Stimulated activated CD8-positive, alpha-beta memory T cell treated with anti-CD3 and anti-CD28 coated beads, Interleukin-2, amount 100 ng/mL, for 48 hours (primary cell): ENCODE measurements around the gene NEO1.

Source experiments
- DNase-seq, 2 donors: peaks; one replicate each; pipeline ENCODE4 v3.0.0-alpha.2; 2020; ENCODE audit warnings: low read depth in 2 of 2

NEO1 gene

DNA sequence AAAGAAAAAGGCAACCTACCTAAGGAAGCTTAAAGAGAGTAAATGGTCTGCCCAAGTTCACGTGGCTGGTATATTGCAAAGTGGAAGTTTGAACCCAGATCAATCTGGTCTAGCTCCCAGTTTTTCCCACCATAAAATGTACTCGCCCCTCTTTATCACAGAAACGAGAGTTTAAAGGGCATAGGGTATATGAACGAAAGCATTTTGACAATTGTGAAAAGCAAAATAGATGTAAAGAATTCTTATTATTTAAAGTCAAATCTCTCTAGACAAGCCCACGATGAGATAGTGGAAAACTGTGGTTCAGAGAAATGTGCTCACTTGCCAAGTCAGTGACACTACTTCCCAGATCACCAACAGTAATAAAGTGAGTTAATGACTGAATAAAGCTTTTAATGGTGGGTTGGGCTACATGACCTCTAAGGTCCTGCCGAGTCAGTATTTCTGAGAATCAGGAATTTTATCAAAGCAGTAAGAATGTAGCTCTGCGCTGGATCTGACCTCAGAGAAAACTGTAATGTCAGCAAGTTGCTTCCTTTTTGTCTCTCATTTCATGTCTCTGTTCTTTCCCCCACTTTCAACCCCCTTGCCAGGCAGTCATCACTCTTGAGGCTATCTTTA lies 23.3 kb upstream of the NEO1 start:
- no peak for DNase-seq

DNA sequence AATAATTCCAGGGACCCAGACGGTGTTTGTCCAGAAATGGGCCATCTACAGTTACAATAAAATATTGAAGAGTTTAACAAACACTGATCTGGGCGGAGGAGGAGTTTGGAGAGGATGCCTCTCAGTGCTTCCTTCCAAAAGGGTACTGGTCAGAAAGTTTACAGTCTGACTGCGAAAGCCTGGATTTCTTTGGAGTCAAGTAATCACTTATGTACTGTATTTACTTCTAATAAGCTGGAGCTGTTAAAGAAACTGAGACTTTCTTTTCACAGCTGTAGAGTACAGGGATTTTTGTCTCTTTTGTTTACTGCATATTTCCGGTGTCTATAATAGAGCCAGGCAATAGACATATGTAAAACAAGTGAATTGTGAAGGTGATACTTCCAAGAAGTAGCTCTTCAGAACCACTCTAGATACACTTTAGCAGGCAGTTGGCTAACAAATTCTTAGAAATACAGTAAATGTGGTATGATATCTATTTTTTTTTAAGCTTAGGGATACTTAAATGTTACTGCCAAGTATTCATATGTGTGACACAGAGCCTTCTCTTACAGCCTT lies 22.1 kb upstream of the NEO1 start:
- DNase-seq = no peak

DNA sequence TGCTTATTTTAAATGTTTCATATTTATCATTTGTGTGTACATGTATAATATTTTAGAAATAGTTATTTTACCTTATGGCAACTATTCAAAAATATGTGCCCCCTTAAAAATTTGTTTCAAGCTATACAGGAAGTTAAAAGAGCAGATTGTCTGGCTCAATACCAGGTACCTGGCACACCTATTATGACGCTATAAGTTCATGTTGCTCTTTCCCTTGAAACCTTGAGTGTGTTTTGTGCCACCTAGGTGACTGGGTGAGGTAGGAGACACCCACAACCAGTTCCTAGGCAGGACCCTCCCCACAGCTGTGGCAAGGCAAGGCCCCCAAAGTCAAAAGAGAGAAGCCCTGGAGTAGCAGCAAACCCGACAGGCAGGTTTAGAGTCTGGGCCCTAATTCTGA lies 20.6 kb upstream of the NEO1 start:
- DNase-seq = no peak

DNA sequence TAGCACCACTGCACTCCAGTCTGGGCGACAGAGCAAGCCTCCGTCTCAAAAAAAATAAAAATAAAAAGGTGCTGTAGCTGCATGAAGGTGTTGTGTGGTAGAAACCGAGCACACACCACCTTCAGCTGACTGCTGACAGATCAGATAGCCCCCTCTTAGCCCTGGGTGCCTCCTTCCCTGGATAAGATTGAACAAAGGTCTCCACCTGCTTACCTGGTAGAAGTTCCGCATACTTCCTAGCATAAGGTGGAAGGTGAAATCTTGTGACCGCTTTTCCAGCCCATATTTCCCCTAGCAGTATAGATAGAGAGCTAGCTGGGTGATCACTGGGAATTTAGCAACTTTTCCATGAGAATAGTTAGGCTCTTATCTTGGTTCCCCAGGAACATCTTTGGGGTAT lies 18.7 kb upstream of the NEO1 start:
- no peak for DNase-seq

DNA sequence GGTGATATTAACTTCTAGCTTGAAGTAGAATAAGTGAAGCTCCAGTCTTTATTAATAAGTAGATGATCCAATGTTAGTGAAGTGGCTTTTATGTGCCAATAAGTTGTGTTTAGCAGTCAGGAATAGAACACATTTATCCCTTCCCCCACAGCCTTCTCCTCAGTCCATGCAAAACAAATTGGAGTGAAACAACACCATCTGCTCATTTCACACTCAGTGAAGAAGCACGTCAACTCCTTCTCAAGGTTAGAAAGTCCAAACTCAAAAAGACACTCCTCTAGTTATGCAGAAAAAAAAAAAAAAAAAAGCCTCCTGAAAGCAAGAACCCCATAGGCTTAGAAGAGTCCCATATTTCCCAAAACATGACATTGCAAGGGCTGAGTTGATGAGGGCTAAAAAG lies 18.0 kb upstream of the NEO1 start:
- no peak for DNase-seq

DNA sequence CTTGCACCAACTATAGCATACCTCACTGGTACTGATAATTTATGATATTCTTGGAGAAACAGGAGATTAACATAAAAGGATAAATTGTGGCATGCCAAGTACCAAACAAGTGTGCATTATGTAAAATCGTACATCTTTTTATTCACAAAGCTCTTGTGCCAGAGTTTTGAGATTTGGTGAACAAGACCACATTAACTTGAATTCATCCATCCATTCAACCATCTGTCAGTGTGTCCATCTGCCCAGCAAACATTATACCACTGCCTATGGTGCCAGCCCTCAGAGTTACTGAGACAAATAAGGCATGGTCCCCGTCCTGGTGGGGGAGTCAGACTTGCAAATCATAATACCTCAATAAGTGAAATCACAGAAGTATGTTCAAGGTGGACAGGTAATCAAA lies 17.0 kb upstream of the NEO1 start:
- DNase-seq = no peak

DNA sequence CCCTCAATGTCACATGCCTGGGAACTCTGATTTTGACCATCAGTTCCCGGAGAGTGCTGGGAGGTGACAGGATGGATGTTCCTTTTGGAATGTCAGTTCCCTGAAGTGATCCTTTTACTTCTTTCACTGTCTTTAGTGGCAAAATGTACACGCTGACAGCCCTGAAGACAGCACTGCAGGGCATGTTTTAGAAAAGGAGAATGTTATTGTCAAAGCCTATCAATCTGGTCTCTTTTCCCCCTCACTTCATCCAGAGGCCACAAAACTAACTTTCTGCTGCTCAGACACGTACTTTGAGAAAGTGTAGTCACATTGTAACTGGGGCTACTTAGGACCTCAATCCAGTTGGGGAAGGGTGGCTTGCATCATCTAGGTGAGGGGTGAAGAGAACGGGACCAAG lies 14.0 kb upstream of the NEO1 start:
- DNase-seq = no peak

DNA sequence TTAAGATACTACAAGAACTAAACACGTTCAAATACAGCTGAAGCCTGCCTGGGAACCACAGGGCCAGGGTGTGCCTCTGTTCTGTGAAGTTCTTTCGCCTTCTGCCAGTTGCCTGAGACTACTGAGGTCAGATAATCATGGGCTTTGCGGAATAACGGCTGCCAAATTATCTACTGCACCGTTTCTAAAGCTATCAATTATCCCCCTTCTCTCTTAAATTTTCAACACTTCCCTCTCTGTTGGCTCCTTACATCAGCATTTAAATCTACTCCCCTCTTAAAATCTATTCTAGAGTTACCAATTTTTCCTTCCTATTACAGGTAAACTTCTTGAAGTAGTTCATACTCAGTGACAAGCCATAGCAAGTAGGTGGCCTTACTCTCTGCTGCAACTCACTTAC lies 6.2 kb upstream of the NEO1 start:
- DNase-seq = no peak

DNA sequence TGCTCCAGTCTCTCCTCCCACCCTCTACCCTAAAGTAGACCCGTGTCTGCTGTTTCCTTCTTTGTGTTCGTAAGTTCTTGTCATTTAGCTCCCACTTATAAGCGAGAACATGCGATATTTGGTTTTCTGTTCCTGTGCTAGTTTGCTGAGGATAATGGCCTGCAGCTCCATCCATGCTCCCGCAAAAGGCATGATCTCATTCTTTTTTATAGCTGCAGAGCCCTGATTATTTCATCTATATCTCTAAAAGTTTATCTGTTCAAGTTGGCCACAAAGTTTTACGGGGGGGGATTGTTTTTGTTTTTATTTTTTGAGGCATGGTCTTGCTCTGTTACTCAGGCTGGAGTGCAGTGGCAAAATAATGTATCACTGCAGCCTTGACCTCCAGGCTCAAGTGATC lies 4.4 kb upstream of the NEO1 start:
- DNase-seq = no peak

DNA sequence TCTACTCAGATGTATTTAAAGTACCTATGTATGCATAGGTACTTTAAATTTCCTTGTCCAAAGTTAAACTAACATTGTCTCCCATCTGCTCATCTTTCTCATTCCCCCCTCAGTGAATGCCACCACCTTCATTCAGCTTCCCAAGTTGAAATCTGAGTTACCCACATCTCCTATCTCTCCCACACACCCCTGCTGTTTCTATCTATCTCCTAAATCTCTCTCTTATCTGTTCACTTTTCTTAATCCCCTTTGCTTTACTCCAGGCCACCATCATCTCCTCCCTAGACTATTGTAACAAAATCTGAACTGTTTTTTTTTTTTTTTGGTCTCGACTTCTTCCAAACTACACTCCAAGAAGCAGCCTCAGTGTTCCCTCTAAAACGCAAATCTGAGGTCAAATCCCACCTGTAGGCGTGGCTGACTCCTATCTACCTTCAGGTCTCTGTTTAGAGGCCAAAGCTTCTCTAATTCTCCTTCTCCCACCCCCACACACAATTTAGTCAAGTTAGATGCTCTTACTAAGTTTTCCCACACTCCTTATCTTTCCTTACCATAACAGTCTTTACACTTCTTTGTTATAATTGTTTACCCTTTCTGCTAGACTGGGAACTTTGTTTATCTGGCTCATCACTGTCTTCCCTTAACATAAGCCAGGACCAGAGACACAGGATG lies 3.5 kb upstream of the NEO1 start:
- DNase-seq = no peak

DNA sequence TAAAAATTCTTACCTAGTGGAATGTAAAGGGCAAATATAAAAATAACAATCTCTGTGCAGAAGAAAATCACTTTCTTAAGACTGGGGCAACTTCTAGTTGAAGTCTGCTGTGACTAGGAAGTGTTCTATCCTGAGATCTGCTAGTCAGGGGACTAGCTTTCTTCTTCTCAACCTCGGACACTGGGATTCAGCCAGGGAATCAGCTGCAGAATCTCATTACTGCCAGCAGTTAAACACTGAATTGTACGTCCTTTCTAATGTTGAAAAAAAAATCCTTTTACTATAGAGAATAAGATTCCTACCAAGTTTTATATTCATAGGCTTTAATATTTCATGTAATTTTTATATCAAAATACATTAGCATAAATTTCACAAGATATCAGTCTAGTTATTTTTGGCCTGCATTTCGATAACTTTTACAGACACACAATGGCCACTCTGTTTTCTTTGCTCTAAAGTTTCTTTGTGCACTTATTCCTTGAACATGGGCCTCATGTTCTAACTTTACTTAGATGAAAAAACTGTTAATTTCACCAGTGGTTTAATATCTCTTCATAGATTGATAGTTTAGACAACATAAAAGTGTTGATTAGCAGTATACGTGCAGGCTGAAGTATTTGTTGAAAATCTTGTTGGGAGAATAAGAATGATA lies 2.6 kb upstream of the NEO1 start:
- no peak for DNase-seq

DNA sequence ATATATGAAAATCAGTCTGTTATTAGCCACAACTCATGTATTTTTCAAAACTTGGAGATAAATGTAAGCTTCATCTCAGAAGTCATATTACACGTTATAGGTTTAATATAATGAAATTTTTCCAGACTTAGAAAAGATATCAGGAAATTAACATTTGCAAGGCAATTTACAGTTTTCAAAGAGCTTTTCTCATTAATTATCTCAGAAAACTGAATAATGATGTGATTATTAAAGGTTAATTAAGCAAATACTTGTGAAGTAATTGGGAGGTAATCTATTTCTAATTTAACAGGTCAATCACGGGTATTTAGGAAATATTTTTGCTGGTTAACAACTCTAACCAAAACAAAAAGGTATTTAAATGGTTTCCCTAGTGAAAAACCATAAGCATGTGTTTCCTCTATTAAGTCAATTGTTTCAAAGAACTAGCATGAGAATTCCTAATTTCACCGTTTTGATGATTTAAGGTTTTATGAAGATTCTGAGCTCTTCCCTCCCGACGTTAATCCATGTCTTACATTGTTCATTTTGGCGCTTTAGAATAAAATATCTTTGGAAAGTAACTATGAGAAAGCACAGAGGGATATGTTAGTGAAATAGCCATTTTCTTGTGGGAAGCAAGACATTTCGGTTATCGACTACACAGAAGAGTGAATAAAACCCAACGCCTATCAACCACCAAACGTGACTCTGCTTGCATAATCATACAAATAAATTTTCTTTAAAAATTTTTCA lies 1.5 kb upstream of the NEO1 start:
- no peak for DNase-seq

DNA sequence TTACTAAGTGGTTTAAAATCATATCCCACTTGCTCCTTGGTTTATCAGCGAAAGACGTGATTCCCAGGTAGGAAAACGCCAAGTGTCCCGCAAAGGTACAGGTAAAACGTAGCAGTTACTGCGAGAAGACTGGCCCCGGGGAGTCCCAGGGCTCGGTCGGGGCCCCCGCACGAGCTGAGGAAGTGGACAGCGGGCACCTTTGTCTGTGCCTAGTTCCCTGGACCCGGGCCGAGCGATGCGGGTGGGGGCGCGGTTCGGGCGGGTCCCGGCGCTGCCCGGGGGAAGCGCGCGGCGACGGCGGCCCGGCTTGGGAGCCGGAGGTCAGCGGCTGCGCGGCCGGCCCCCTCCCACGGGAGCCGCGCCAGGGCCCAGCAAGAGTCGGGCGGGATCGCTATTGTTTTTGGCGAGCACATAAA lies 864 bp upstream of the NEO1 start:
- DNase-seq = no peak

DNA sequence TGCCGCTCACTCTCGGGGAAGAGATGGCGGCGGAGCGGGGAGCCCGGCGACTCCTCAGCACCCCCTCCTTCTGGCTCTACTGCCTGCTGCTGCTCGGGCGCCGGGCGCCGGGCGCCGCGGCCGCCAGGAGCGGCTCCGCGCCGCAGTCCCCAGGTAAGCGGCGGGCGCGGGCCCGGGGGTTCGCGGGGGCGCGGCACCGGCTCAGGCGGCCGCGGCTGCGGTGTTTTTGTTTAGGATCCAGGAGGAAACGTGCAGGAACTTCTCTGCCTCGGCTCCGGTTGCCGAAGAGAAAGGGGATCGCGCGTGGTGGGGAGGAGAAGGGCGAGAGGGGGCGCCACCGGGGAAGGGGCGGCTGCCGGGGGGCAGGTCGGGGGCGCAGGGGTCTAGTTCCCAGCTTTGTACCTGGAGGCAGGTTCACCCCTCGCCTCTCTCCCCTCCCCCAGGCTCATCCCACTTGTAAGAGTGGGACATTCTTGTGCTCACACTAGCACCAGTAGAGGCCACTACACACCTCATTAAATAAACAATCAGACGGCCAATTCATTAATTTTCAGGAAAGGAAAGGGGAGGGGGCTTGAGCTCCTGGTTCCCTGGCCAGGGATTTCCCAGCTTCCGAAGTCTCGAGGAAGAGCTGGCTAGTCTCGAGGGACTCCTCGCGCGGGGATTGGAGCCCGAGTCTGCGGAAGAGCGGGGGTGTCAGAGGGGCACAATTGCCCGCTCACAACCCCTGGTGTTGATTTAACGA lies 562 bp downstream of the NEO1 start:
- DNase-seq = peak in 1 of 2 donors; percentile 8

DNA sequence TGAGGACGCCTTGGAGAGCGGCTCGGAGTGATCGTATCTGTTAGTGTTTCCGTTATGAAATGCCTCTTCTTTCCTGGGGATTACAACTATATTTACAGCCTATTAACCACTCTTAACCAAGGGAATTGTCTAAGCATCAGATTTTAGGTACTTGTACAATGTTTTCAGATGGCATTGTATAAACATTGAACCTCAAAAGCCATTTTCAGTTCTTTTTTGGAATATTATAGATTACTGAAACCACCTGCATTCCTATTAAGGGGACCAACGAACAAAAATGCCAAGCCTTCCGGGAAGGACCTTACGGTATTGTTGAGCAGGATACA lies 1.1 kb downstream of the NEO1 start:
- no peak for DNase-seq

DNA sequence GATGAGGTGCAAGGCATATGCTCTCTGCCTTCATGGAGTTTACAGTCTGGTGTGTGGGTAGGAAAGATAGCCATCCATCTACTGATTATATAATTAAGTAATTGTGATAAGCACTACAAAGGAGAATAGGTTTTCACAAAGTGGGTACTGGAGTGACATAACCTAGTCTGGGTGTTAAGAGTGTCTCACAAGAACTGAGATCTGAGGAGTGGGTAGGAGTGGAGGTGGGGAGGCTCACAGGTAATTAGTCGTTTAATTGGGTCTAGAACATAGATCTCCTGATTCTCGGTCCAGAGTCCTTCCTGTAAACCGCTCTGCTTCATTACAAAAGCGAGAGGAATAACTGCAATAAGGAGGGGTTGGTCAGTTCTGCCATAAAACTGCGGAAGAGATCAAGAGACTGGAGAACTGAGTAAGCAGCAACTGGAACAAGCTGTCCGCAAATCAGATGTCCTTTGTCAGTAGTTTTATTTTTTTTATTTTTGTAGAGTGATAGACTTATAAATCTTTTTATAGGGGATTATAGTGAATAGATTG lies 2.2 kb downstream of the NEO1 start:
- no peak for DNase-seq

DNA sequence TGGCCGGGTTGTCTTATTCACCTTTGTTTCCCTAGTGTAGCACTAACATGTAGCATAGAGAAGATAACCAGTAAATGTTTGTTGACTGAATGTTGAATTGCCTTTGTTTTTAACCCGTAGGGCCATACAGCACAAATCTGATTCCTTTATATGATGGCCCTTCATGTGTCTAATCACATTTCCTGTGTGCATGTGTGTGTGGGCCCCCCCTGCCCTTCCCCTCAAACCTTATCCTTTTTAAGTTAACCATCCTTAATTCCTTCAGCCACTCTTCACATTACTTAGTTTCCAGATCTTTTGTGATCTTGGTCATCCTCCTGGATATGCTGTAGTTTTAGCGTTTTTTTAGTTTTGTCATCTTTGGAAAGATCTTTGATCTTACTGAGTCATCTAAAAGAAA lies 4.2 kb downstream of the NEO1 start:
- DNase-seq = no peak

DNA sequence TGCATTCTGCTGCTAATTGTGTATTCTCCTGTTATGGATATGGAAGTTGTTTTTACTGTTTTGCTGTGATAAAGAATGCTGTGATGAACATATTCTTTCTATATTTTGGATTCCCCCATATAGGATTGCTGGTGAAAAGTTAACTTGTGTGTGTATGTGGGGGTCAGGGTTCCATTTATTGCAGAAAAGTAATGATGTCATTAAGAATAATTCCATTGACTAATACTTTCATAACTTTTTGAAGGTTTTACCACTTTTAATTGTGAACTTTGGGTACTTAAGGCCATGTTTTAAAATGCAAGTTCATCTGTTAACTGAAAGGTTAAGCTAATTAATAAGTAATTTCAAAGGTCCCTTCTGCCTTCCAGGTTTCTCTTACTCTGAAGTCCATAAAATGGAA lies 6.2 kb downstream of the NEO1 start:
- DNase-seq = no peak

DNA sequence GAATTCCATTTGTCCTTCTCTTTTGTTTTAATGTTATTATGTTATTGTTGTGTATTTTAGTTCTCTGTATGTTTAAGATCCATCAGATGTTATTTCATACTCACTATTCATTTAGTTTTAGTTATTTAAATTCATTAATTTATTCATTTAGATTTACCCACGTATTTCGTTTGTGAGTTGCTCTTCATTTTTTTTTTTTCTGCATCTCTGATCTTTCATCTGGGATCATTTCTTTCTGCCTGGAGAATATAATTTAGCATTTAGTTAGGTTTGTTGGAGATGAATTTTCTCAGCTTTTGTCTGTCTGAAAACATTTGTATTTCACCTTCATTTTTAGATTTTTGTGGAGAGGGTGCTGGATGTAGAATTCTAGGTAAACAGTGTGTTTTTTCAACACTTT lies 12.9 kb downstream of the NEO1 start:
- DNase-seq = no peak

DNA sequence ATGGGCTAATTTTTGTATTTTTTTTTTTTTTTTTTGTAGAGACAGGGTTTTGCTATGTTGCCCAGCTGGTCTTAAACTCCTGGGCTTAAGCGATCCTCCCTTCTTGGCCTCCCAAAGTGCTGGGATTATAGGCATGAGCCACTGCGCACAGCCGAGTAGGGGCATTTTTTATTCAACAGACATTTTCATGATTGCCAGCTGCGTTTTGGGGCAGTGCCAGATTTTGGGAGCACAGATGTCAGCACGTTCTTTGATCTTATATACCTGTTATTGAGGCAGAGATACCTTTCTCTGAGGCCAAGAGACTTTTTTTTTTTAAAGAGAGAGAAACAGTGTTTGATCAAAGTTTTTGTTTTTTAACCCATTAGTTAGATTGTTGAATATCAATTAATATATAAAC lies 16.8 kb downstream of the NEO1 start:
- DNase-seq = no peak

DNA sequence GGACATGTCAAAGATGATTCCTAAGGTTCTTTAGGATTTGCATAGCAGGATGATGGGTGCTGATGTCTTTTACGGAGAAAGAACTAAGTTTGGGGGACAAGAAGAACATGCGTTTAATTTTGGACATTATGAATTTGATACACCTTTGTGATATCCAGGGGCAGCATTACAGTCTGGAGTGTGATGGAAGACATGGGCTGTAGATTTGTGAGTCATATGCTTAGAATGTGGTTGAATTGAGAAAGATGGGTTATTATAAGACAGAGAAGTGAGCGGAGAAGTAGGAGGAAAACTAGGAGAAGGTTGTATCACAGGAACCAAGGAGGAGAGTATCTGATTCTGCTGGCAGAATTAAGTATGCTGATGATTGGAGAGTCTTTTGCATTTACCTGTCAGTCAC lies 20.6 kb downstream of the NEO1 start:
- DNase-seq = no peak

DNA sequence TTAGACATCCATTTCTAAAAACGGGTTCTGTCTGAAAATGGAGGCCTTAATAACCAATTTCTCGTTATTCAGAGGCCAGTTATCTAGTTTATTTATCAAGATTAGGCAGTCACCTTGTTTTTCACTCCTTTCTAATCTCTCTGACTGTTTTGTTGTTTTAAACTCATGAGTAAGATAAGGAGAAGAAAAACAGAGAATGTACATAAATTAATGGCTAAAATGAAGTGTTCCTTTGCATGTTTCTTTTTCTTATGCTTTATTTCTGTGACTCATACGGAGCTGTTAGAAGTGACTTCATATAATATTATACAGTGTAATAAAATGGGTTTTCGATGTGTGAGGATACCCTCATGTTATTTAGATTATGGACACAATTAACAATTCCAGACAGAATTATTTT lies 22.0 kb downstream of the NEO1 start:
- DNase-seq = no peak
